HG02798 (cell line): ENCODE measurements around the gene RDH5.

ENCODE experiments used
- ATAC-seq: cut with Tn5 transposase; IDR thresholded peaks from one replicate; pipeline ENCODE4 v1.9.1; 2021; ENCODE audit warnings: mild to moderate bottlenecking; ENCODE audit not compliant: unreplicated experiment, poor library complexity

The RDH5 gene

GRCh38 chr12:55725556-55725955 is 5.4 kb downstream of the RDH5 start:
- ATAC-seq: no peak

- ATAC-seq: no peak
These were observed 6.8 kb downstream of the RDH5 start for GRCh38 chr12:55726971-55727370.

GRCh38 chr12:55727643-55728185 is 7.5 kb downstream of the RDH5 start:
- no peak for ATAC-seq

- no peak for ATAC-seq
These were observed 8.2 kb downstream of the RDH5 start for GRCh38 chr12:55728186-55728938.

GRCh38 chr12:55728939-55729818 is 9.0 kb downstream of the RDH5 start, which contains the start of gene CD63:
Gene CD63 (minus strand): TSS chr12:55729009. CDS start chr12:55728341, 668 bp downstream.
- peak; percentile 82 for ATAC-seq

- peak; percentile 36 for ATAC-seq
These were observed 9.9 kb downstream of the RDH5 start for GRCh38 chr12:55729819-55730818.

- ATAC-seq: no peak
These were observed 12.1 kb downstream of the RDH5 start for GRCh38 chr12:55732288-55732687.

GRCh38 chr12:55733021-55733555 is 12.9 kb downstream of the RDH5 start:
- ATAC-seq: no peak

- no peak for ATAC-seq
These were observed 13.7 kb downstream of the RDH5 start for GRCh38 chr12:55733858-55734257.

- ATAC-seq: no peak
These were observed 14.4 kb downstream of the RDH5 start for GRCh38 chr12:55734595-55734994.

- ATAC-seq: no peak
These were observed 15.9 kb downstream of the RDH5 start for GRCh38 chr12:55736076-55736475.

GRCh38 chr12:55736780-55737580 is 16.8 kb downstream of the RDH5 start:
- peak; percentile 47 for ATAC-seq

GRCh38 chr12:55737581-55738122 is 17.5 kb downstream of the RDH5 start:
- ATAC-seq: no peak

- ATAC-seq: peak; percentile 87
These were observed 18.2 kb downstream of the RDH5 start for GRCh38 chr12:55738123-55739024.

- ATAC-seq: no peak
These were observed 18.8 kb downstream of the RDH5 start for GRCh38 chr12:55739025-55739378.

GRCh38 chr12:55741931-55742680 is 21.9 kb downstream of the RDH5 start:
- ATAC-seq: no peak
